ENCODE data around the gene RGSL1. TPM values are rescaled to one million over a fixed set of nuclear protein-coding genes. Genes with fewer than 3 reads are reported as not detected.

RGSL1 gene
- total RNA-seq, 4 donors from 2014 or later = not detected

- H3K27ac ChIP-seq = no peak overlapping the region
- H3K9me3 ChIP-seq = no peaks in the 10 kb centered on the region
- no peaks in the 10 kb centered on the region for H3K4me1 ChIP-seq
- no peak overlapping the region for H3K4me3 ChIP-seq
- TF ChIP-seq EP300 (IDR thresholded peaks at IDR 0.05) (no peak), POLR2A (IDR thresholded peaks at IDR 0.05) (no peak), CTCF (IDR thresholded peaks at IDR 0.05) (no peak), POLR2AphosphoS5 (IDR thresholded peaks at IDR 0.05) (no peak)
- DNase-seq (ENCODE audit: low spot score in 2 of 2) = no peak
- no peaks in the 10 kb centered on the region for H3K27me3 ChIP-seq
- H3K36me3 ChIP-seq = no peaks in the 10 kb centered on the region
Observed at GRCh38 chr1:182460550-182460951, 10.6 kb downstream of the RGSL1 start.

GRCh38 chr1:182473556-182473955 is 23.6 kb downstream of the RGSL1 start:
- 87% methylated on average over 4 of the region's 4 CpGs for WGBS
- DNase-seq (ENCODE audit: low spot score in 2 of 2) = no peak
- H3K27me3 ChIP-seq = peaks cover 3% of the 10 kb centered on the region
- no peaks in the 10 kb centered on the region for H3K36me3 ChIP-seq
- H3K27ac ChIP-seq = no peak overlapping the region
- H3K4me1 ChIP-seq = no peaks in the 10 kb centered on the region
- peaks cover 4% of the 10 kb centered on the region for H3K9me3 ChIP-seq
- no peak overlapping the region for H3K4me3 ChIP-seq
- TF ChIP-seq POLR2AphosphoS5 (IDR thresholded peaks at IDR 0.05) = no peak
- no peak for TF ChIP-seq CTCF (IDR thresholded peaks at IDR 0.05)
- no peak for TF ChIP-seq POLR2A (IDR thresholded peaks at IDR 0.05)
- no peak for TF ChIP-seq EP300 (IDR thresholded peaks at IDR 0.05)

- H3K36me3 ChIP-seq = no peaks in the 10 kb centered on the region
- peaks cover 8% of the 10 kb centered on the region for H3K9me3 ChIP-seq
- TF ChIP-seq POLR2AphosphoS5 (IDR thresholded peaks at IDR 0.05) = no peak
- no peak for TF ChIP-seq POLR2A (IDR thresholded peaks at IDR 0.05)
- TF ChIP-seq CTCF (IDR thresholded peaks at IDR 0.05) = no peak
- no peak for TF ChIP-seq EP300 (IDR thresholded peaks at IDR 0.05)
- H3K27me3 ChIP-seq = peaks cover 7% of the 10 kb centered on the region
- DNase-seq (ENCODE audit: low spot score in 2 of 2) = no peak
- no peak overlapping the region for H3K4me3 ChIP-seq
- no peak overlapping the region for H3K27ac ChIP-seq
- WGBS = 81% methylated on average over 2 of the region's 2 CpGs
- no peaks in the 10 kb centered on the region for H3K4me1 ChIP-seq
Observed at GRCh38 chr1:182476625-182477024, 26.7 kb downstream of the RGSL1 start.

- H3K4me3 ChIP-seq = no peak overlapping the region
- peaks cover 8% of the 10 kb centered on the region for H3K9me3 ChIP-seq
- no peaks in the 10 kb centered on the region for H3K36me3 ChIP-seq
- no peak overlapping the region for H3K27ac ChIP-seq
- H3K4me1 ChIP-seq = no peaks in the 10 kb centered on the region
- H3K27me3 ChIP-seq = peaks cover 7% of the 10 kb centered on the region
- no peak for DNase-seq (ENCODE audit: low spot score in 2 of 2)
- no peak for TF ChIP-seq POLR2AphosphoS5 (IDR thresholded peaks at IDR 0.05)
- no peak for TF ChIP-seq EP300 (IDR thresholded peaks at IDR 0.05)
- TF ChIP-seq CTCF (IDR thresholded peaks at IDR 0.05) = no peak
- no peak for TF ChIP-seq POLR2A (IDR thresholded peaks at IDR 0.05)
Observed at GRCh38 chr1:182478238-182478637, 28.3 kb downstream of the RGSL1 start.

DNA sequence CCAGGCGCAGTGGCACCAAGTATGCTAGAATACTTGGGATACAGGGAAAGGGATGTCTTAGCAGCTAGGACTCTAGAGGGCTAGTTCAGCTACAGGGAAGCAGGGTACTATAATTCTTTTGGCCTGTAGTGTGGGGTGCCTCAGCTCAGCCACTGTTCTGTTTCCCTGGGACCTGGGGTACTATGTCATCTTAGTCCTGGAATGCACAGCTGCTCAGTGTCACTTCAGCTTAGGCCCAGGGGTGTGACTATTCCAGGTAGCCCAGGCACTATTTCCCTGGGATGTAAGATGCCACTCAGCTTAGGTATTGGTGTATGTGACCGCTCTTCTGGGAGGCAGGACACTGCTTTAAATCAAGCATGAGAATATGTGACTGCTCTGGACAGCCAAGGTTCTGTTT is 34.1 kb downstream of the RGSL1 start:
- no peaks in the 10 kb centered on the region for H3K36me3 ChIP-seq
- H3K27ac ChIP-seq = no peak overlapping the region
- H3K4me1 ChIP-seq = no peaks in the 10 kb centered on the region
- TF ChIP-seq POLR2AphosphoS5 (IDR thresholded peaks at IDR 0.05) = no peak
- TF ChIP-seq CTCF (IDR thresholded peaks at IDR 0.05) = no peak
- no peak for TF ChIP-seq EP300 (IDR thresholded peaks at IDR 0.05)
- no peak for TF ChIP-seq POLR2A (IDR thresholded peaks at IDR 0.05)
- H3K9me3 ChIP-seq = no peaks in the 10 kb centered on the region
- no peak for DNase-seq (ENCODE audit: low spot score in 2 of 2)
- WGBS = 83% methylated on average over 1 of the region's 2 CpGs
- H3K4me3 ChIP-seq = no peak overlapping the region
- H3K27me3 ChIP-seq = peaks cover under 1% of the 10 kb centered on the region

Data from suprapubic skin (tissue), 4 donors.